GM23338 (cell line): ENCODE results near the gene PGP. TPM values are rescaled to one million over a fixed set of nuclear protein-coding genes. Genes with fewer than 3 reads are reported as not detected.

Source experiments
- ATAC-seq: fragments of 200-7000 bp; cut with Tn5 transposase; 3 replicates; pipeline ENCODE4 v1.9.1; 2020
- DNase-seq: peaks from one replicate; pipeline ENCODE4 v3.0.0-alpha.2; 2015; ENCODE audit warnings: low spot score
- H2AFZ ChIP-seq: fragments of 200-600 bp; sonication (generic); 2 replicates; pipeline ENCODE4 v1.8.0; 2016; ENCODE audit warnings: antibody characterized with exemption, mild to moderate bottlenecking, moderate library complexity
- H3F3A ChIP-seq: fragments of 200-600 bp; sonication (generic); replicated peaks from 2 replicates; pipeline ENCODE4 v1.8.0; 2017; ENCODE audit warnings: antibody characterized with exemption, mixed run types, low read depth
- H3K27ac ChIP-seq: fragments of 200-600 bp; sonication (generic); 2 replicates; pipeline ENCODE4 v1.6.1; 2016; ENCODE audit warnings: low read depth
- H3K27me3 ChIP-seq: fragments of 200-600 bp; sonication (generic); 2 replicates; pipeline ENCODE4 v1.8.0; 2016; ENCODE audit warnings: mild to moderate bottlenecking, mixed run types, moderate library complexity; ENCODE audit not compliant: insufficient read depth
- H3K36me3 ChIP-seq: fragments of 200-600 bp; sonication (generic); 2 replicates; pipeline ENCODE4 v1.8.0; 2016; ENCODE audit warnings: mild to moderate bottlenecking; ENCODE audit not compliant: insufficient read depth
- H3K4me1 ChIP-seq: fragments of 200-600 bp; sonication (generic); 2 replicates; pipeline ENCODE4 v1.8.0; 2016; ENCODE audit warnings: mild to moderate bottlenecking, moderate library complexity; ENCODE audit not compliant: insufficient read depth
- H3K4me2 ChIP-seq: fragments of 200-600 bp; sonication (generic); 2 replicates; pipeline ENCODE4 v1.7.1; 2017; ENCODE audit warnings: mixed run types
- H3K4me3 ChIP-seq: fragments of 200-600 bp; sonication (generic); 2 replicates; pipeline ENCODE4 v1.6.1; 2016; ENCODE audit warnings: mixed run types
- H3K79me2 ChIP-seq: fragments of 200-600 bp; sonication (generic); replicated peaks from 2 replicates; pipeline ENCODE4 v1.8.0; 2017; ENCODE audit warnings: mild to moderate bottlenecking; ENCODE audit not compliant: insufficient read depth
- H3K9me2 ChIP-seq: fragments of 200-600 bp; sonication (generic); 2 replicates; pipeline ENCODE4 v1.8.0; 2017; ENCODE audit not compliant: insufficient read depth
- H4K20me1 ChIP-seq: fragments of 200-600 bp; sonication (generic); replicated peaks from 2 replicates; pipeline ENCODE4 v1.8.0; 2017; ENCODE audit warnings: mild to moderate bottlenecking; ENCODE audit not compliant: insufficient read depth
- H3K27ac Mint-ChIP-seq: 2 replicates; pipeline ENCODE4 v1.8.0; 2020; ENCODE audit warnings: inconsistent platforms, mild to moderate bottlenecking, moderate library complexity, mixed read lengths
- H3K27me3 Mint-ChIP-seq: 3 replicates; pipeline ENCODE4 v1.8.0; 2022; ENCODE audit warnings: low read depth, mild to moderate bottlenecking, moderate library complexity, mixed read lengths, inconsistent platforms; ENCODE audit not compliant: insufficient read depth, poor library complexity
- H3K36me3 Mint-ChIP-seq: 3 replicates; pipeline ENCODE4 v1.8.0; 2021; ENCODE audit warnings: low read depth, mild to moderate bottlenecking, inconsistent platforms, moderate library complexity, mixed read lengths
- H3K4me1 Mint-ChIP-seq: 3 replicates; pipeline ENCODE4 v1.8.0; 2020; ENCODE audit warnings: mild to moderate bottlenecking, inconsistent platforms, mixed read lengths
- H3K4me3 Mint-ChIP-seq: 3 replicates; pipeline ENCODE4 v1.8.0; 2021; ENCODE audit warnings: moderate library complexity, mild to moderate bottlenecking, inconsistent platforms, mixed read lengths
- H3K9me3 Mint-ChIP-seq: 3 replicates; pipeline ENCODE4 v1.8.0; 2020; ENCODE audit warnings: moderate library complexity, mild to moderate bottlenecking, inconsistent platforms, mixed read lengths
- CREB1 ChIP-seq: fragments of 250-450 bp; sonication (Bioruptor Pico); IDR thresholded peaks from 2 replicates; pipeline ENCODE4 v1.5.0; 2020; ENCODE audit warnings: low read depth, mild to moderate bottlenecking, moderate library complexity
- CTCF ChIP-seq, 2 experiments: fragments of 200-600 bp in 1 of 2; sonication (generic) in 1 of 2; conservative IDR thresholded peaks; 2 replicates each; pipeline versions ENCODE4 v1.5.1 to v1.6.1; 2016 to 2017; ENCODE audit warnings: antibody characterized with exemption in 2 of 2, low read depth in 2 of 2, mild to moderate bottlenecking in 2 of 2, moderate library complexity in 1 of 2
- EZH2 ChIP-seq: fragments of 200-600 bp; sonication (generic); IDR thresholded peaks from one replicate; pipeline ENCODE4 v1.8.0; 2017; ENCODE audit warnings: antibody characterized with exemption, mild to moderate bottlenecking, low read depth; ENCODE audit not compliant: unreplicated experiment
- EZH2phosphoT487 ChIP-seq: fragments of 200-600 bp; sonication (generic); IDR thresholded peaks from one replicate; pipeline ENCODE4 v1.8.1; 2018; ENCODE audit warnings: antibody characterized with exemption; ENCODE audit not compliant: unreplicated experiment
- JUNB ChIP-seq: IDR thresholded peaks from one replicate; pipeline ENCODE4 v1.6.1; 2016; ENCODE audit warnings: antibody characterized with exemption; ENCODE audit not compliant: unreplicated experiment
- NANOG ChIP-seq: IDR thresholded peaks from 2 replicates; pipeline ENCODE4 v1.6.1; 2016; ENCODE audit warnings: antibody characterized with exemption, borderline replicate concordance
- POLR2AphosphoS5 ChIP-seq: IDR thresholded peaks from 2 replicates; pipeline ENCODE4 v1.6.1; 2016; ENCODE audit warnings: antibody characterized with exemption, low read depth
- REST ChIP-seq: IDR thresholded peaks from one replicate; pipeline ENCODE4 v1.6.1; 2018; ENCODE audit warnings: antibody characterized with exemption; ENCODE audit not compliant: unreplicated experiment
- STAT1 ChIP-seq: IDR thresholded peaks from one replicate; pipeline ENCODE4 v1.6.1; 2016; ENCODE audit warnings: antibody characterized with exemption; ENCODE audit not compliant: unreplicated experiment
- ZNF114 ChIP-seq: fragments of 250-450 bp; sonication (Bioruptor Pico); IDR thresholded peaks from 2 replicates; pipeline ENCODE4 v1.5.0; 2020; ENCODE audit warnings: mild to moderate bottlenecking, moderate library complexity
- ZNF331 ChIP-seq: fragments of 250-450 bp; sonication (Bioruptor Pico); IDR thresholded peaks from 2 replicates; pipeline ENCODE4 v1.5.0; 2020; ENCODE audit warnings: low read depth, mild to moderate bottlenecking, moderate library complexity
- ZNF462 ChIP-seq: fragments of 250-450 bp; sonication (Bioruptor Pico); IDR thresholded peaks from 2 replicates; pipeline ENCODE4 v1.5.0; 2020; ENCODE audit warnings: mild to moderate bottlenecking, moderate library complexity
- polyA plus RNA-seq: library from polyadenylated mRNA; unstranded; fragments of >200 nt; fragmentation: Nextera tagmentation; extraction: Ambion mirVana; gene quantifications from 2 replicates; pipeline ENCODE4 v1.2.1, GENCODE V29; 2016
- total RNA-seq: library from RNA; depleted of rRNA; stranded (reverse); fragments of >200 nt; shearing (Covaris generic); gene quantifications from 2 replicates; pipeline ENCODE4 v1.2.3, GENCODE V29; 2014

Gene PGP
- total and polyA plus RNA-seq, 2 experiments from 2014 or later: 44.4 to 80.3 TPM

- TF ChIP-seq CTCF (conservative IDR thresholded peaks at IDR 0.05; ENCODE audit: low read depth in 2 of 2): no peak
Measured at GRCh38 chr16:2186064-2186463, 28.6 kb downstream of the PGP start (continued).

- Mint-ChIP-seq H3K36me3 (no peaks in the 10 kb centered on the region; the same call in 2 of the 3 replicates), H3K9me3 (no peaks in the 10 kb centered on the region), H3K4me1 (peaks cover 6% of the 10 kb centered on the region), H3K27ac (no peak overlapping the region), H3K27me3 (peaks cover 15% of the 10 kb centered on the region), H3K4me3 (no peak overlapping the region)
- H3K27me3 ChIP-seq: no peaks in the 10 kb centered on the region
- no peak overlapping the region for H3K27ac ChIP-seq
- no peaks in the 10 kb centered on the region for H3K79me2 ChIP-seq
- H4K20me1 ChIP-seq: no peaks in the 10 kb centered on the region
- H3K4me1 ChIP-seq: no peaks in the 10 kb centered on the region
- H3F3A ChIP-seq: no peaks in the 10 kb centered on the region
- no peaks in the 10 kb centered on the region for H3K9me2 ChIP-seq
- ATAC-seq (no peak), DNase-seq (no peak)
- H3K36me3 ChIP-seq: no peaks in the 10 kb centered on the region
- H3K4me3 ChIP-seq: no peak overlapping the region
- H2AFZ ChIP-seq: no peak overlapping the region
- H3K4me2 ChIP-seq: no peak overlapping the region
- no peak for TF ChIP-seq POLR2AphosphoS5
- TF ChIP-seq CREB1 (CRISPR knock-in tag): no peak
- TF ChIP-seq EZH2phosphoT487: no peak
- TF ChIP-seq ZNF114 (CRISPR knock-in tag): no peak
- no peak for TF ChIP-seq REST
- no peak for TF ChIP-seq ZNF331 (CRISPR knock-in tag)
- no peak for TF ChIP-seq ZNF462
- no peak for TF ChIP-seq STAT1
- no peak for TF ChIP-seq EZH2
- TF ChIP-seq JUNB: no peak
- no peak for TF ChIP-seq CTCF (conservative IDR thresholded peaks at IDR 0.05; ENCODE audit: low read depth in 2 of 2)
- TF ChIP-seq NANOG: no peak
Measured at GRCh38 chr16:2184962-2185361, 29.7 kb downstream of the PGP start.
